GM13976 (cell line): ENCODE measurements around the gene TMEM81.

Experiments
- DNase-seq: peaks from one replicate; pipeline ENCODE4 v3.0.0; 2012; ENCODE audit warnings: low spot score
- in situ Hi-C: fragments of 300-500 bp; cut with MboI; formaldehyde crosslinking; loops from one replicate; pipeline ENCODE4 v1.12.0; 2022; ENCODE audit warnings: low sequenced_read_pairs, mixed read lengths, inconsistent platforms; ENCODE audit not compliant: unreplicated experiment
- TF ChIP-seq, protein P1 (sequence below): IDR thresholded peaks from 2 replicates; pipeline ENCODE4 v1.5.1; 2012; ENCODE audit warnings: borderline replicate concordance, mild to moderate bottlenecking; ENCODE audit not compliant: insufficient read depth; ENCODE audit errors: extremely low read depth, missing control alignments, control extremely low read depth

The TMEM81 gene

DNA sequence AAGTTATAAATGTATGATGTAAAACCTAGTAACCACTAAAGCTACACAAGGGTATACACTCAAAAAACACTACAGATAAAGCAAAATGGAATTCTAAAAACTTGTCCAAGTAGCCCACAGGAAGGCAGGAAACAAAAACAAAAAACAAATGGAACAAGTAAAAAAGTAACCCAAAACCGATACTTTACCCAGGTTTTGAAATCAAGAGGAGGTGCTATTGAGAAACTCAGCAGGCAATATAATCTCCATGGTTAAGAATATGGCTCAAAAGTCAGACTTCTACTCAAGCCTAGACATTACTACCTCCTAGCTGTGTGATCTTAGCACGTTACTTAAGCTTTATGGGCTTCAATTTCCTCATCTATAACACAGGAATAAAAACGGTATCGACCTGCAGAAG, 24.2 kb upstream of the TMEM81 start:
- in situ Hi-C loops: no loop called here
- TF ChIP-seq, protein P1, sequence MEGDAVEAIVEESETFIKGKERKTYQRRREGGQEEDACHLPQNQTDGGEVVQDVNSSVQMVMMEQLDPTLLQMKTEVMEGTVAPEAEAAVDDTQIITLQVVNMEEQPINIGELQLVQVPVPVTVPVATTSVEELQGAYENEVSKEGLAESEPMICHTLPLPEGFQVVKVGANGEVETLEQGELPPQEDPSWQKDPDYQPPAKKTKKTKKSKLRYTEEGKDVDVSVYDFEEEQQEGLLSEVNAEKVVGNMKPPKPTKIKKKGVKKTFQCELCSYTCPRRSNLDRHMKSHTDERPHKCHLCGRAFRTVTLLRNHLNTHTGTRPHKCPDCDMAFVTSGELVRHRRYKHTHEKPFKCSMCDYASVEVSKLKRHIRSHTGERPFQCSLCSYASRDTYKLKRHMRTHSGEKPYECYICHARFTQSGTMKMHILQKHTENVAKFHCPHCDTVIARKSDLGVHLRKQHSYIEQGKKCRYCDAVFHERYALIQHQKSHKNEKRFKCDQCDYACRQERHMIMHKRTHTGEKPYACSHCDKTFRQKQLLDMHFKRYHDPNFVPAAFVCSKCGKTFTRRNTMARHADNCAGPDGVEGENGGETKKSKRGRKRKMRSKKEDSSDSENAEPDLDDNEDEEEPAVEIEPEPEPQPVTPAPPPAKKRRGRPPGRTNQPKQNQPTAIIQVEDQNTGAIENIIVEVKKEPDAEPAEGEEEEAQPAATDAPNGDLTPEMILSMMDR: no peak
- no peak for DNase-seq

DNA sequence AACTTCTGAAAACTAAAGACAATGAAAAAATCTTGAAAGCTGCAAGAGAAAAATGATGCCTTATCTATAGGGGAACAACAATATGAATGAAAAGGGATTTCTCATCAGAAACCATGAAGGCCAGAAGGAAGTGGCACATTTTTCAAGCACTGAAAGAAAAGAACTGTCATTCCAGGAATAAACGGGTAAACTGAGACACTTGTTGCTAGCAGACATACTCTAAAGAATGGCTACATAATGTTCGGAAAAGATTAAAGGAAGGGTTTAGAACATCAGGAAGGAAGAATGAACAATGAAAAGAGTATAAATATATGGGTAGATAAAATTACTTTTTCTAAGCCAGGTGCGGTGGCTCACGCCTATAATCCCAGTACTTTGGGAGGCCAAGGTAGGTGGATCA, 23.1 kb upstream of the TMEM81 start:
- no peak for DNase-seq
- TF ChIP-seq, protein P1: no peak
- in situ Hi-C loops: no loop called here

DNA sequence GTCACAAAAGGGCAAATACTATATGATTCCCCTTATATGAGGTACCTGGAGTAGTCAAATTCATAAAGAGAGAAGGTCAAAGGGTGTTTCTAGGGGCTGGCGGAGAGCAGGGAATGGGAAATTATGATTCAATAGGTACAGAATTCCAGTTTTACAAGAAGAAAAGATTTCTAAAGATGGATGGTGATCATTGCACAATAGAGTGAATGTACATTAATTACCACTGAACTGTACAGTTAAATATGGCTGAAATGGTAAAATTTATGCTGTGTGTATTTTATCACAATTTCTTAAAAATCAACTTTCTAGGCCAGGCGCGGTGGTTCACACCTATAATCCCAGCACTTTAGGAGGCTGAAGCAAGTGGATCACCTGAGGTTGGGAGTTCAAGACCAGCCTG, 18.1 kb upstream of the TMEM81 start:
- in situ Hi-C loops: no loop called here
- DNase-seq: no peak
- TF ChIP-seq, protein P1: no peak

DNA sequence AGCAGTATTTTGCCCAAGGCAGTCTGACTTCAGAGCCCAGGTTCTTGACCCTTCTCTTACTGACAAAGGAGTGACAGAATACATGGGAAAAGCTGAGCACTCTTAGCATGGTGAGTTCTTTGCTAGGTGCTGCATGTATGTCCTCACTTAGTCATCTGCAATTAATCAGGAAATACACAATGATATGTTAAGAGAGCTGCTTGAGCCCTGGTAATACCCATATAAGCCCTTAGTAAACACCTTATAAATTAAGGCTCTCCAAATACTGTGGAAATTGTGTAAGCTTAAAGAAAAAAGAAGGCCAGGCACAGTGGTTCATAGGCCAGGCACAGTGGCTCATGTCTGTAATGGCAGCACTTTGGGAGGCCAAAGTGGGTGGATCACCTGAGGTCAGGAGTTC, 14.0 kb upstream of the TMEM81 start:
- in situ Hi-C loops: no loop called here
- TF ChIP-seq, protein P1: no peak
- no peak for DNase-seq

DNA sequence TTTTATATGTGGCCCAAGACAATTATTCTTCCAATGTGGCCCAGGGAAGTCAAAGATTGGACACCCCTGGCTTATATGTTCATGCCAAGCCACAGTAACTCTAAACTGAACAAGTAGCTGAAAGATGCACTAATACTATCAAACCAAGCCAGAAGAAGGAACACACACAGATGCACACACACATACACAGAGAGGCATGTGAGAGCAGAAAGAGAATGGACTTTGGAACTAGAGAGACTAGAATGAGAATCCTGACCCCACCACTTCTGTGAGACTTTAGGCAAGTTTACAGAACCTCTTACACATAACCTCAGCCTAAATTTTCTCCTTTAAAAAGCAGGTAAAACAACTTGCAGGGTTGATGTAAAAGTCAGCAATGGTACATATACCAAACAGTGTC, 11.2 kb upstream of the TMEM81 start:
- no peak for DNase-seq
- in situ Hi-C loops: no loop called here
- TF ChIP-seq, protein P1: no peak

DNA sequence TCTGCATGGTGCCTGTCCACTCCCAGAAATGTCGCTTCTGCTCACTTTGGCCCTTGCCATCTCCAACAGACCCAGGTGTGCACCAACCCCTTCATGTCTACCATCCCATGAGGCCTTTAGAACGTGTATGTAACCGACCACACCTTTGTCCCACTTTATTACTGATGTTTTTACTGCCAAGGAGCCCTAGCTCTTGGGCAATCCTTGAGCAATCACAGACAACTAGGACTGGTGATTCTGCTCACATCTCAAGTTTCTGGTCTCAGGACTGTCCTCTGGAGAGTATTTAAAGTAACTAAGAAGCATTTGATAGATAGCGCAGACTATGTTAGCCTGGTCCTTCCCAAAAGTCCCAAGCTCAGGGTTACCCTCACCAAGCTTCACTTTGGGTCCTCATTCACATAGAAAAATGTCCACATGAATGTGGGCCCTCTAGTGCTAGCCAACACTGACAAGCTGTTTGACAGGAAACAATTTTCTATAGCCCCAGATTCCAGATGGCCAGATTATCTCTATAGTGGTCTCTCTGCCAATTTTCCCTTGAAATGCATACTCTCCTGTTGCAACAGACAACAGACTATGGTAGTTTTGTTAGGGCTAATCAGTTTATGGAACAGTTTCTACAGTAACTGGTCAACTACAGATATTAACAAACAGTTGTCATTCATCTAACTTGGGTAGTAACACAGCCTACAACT, 6.9 kb upstream of the TMEM81 start:
- in situ Hi-C loops: no loop called here
- TF ChIP-seq, protein P1: no peak
- no peak for DNase-seq
